NB4 (cell line): Measurements from ENCODE around the gene GNGT1.

ENCODE experiments used
- POLR2A ChIP-seq: IDR thresholded peaks from 2 replicates; pipeline ENCODE4 v1.6.1; 2011; ENCODE audit warnings: mild to moderate bottlenecking; ENCODE audit not compliant: insufficient read length; ENCODE audit errors: extremely low read depth
- TF ChIP-seq, protein P1 (sequence below): IDR thresholded peaks from one replicate; pipeline ENCODE4 v1.5.1; 2012; ENCODE audit warnings: low read depth, low read length

- TF ChIP-seq, protein P1, sequence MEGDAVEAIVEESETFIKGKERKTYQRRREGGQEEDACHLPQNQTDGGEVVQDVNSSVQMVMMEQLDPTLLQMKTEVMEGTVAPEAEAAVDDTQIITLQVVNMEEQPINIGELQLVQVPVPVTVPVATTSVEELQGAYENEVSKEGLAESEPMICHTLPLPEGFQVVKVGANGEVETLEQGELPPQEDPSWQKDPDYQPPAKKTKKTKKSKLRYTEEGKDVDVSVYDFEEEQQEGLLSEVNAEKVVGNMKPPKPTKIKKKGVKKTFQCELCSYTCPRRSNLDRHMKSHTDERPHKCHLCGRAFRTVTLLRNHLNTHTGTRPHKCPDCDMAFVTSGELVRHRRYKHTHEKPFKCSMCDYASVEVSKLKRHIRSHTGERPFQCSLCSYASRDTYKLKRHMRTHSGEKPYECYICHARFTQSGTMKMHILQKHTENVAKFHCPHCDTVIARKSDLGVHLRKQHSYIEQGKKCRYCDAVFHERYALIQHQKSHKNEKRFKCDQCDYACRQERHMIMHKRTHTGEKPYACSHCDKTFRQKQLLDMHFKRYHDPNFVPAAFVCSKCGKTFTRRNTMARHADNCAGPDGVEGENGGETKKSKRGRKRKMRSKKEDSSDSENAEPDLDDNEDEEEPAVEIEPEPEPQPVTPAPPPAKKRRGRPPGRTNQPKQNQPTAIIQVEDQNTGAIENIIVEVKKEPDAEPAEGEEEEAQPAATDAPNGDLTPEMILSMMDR = no peak
- TF ChIP-seq POLR2A = no peak
These were observed 17.1 kb upstream of the GNGT1 start for GRCh38 chr7:93889261-93889660.
